T-helper 22 cell (primary cell): Measurements from ENCODE around the gene LRRC70.
"Not testable (repeated sequence)": the region's sequence is repeated elsewhere in the genome, so short reads cannot be mapped to it uniquely, and the experiment has no call there.

Experiments used
- DNase-seq: peaks from one replicate; pipeline ENCODE4 v3.0.0-alpha.2; 2020; ENCODE audit warnings: low read depth

LRRC70 gene, protein sequence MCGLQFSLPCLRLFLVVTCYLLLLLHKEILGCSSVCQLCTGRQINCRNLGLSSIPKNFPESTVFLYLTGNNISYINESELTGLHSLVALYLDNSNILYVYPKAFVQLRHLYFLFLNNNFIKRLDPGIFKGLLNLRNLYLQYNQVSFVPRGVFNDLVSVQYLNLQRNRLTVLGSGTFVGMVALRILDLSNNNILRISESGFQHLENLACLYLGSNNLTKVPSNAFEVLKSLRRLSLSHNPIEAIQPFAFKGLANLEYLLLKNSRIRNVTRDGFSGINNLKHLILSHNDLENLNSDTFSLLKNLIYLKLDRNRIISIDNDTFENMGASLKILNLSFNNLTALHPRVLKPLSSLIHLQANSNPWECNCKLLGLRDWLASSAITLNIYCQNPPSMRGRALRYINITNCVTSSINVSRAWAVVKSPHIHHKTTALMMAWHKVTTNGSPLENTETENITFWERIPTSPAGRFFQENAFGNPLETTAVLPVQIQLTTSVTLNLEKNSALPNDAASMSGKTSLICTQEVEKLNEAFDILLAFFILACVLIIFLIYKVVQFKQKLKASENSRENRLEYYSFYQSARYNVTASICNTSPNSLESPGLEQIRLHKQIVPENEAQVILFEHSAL

GRCh38 chr5:62578540-62578939 lies at the start of gene LRRC70:
LRRC70 (plus strand) TSS chr5:62578819; CDS start chr5:62579439, 620 bp downstream.
- peak; percentile 1 for DNase-seq

- no peak for DNase-seq
Measured at GRCh38 chr5:62533597-62533996, 45.0 kb upstream of the LRRC70 start.

GRCh38 chr5:62534461-62535236 lies 44.0 kb upstream of the LRRC70 start:
- DNase-seq = no peak

- DNase-seq = no peak
Measured at GRCh38 chr5:62536232-62536631, 42.4 kb upstream of the LRRC70 start.

GRCh38 chr5:62536783-62537182 lies 41.8 kb upstream of the LRRC70 start:
- DNase-seq = no peak

GRCh38 chr5:62538017-62538942 lies 40.3 kb upstream of the LRRC70 start:
- DNase-seq = no peak

DNA sequence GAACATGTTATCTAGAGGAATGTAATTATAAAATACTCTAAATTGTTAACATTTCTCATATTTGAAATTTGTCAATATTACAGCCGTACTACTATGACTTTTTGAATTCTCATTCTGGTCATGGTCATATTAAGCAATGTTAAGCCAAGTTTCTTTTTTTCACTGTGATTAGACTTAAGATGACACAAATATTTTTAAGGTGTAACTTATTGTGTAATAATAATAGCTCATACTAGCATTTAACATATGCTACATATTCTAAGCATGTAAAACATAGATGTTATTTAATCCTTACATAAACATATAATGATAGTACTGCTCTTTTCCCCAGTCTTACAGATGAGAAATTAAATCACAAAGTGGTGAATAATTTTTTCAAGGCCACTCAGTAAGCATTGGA lies 35.9 kb upstream of the LRRC70 start:
- no peak for DNase-seq

- DNase-seq = no peak
Measured at GRCh38 chr5:62547945-62548630, 30.5 kb upstream of the LRRC70 start.

- DNase-seq = no peak
Measured at GRCh38 chr5:62550103-62550502, 28.5 kb upstream of the LRRC70 start.

DNA sequence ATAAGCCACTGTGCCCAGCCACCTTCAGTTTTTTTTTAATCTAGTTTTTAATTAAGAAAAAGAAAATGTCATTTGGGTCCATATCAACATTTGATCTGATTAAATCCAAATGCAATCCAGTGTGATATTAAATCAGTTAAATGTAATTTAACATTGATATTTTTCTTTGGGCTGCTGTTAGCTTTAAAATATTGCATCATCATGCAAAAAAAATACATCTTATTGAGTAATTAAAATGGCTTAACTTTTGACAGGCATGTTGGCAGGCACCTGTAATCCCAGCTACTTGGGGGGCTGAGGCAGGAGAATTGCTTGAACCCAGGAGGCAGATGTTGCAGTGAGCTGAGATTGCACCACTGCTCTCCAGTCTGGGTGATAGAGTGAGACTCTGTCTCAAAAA lies 22.7 kb upstream of the LRRC70 start:
- DNase-seq = no peak

DNA sequence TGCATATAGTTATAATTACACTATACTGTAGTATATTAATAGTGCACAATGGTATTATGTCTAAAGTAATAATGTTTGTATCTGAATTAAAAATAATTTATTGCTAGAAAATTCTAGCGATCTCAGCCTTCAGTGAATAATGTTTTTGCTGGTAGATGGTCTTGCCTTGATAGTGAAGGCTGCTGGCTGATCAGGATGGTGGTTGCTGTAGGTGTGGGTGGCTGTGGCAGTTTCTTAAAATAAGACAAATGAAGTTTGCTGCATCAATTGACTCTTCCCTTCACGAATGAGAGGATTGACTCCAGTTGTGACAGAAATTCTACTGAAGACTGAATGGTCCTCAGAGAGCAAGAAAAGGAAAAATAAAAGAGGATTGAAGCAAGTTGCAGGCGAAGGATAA lies 19.7 kb upstream of the LRRC70 start:
- DNase-seq = no peak

- no peak for DNase-seq
Measured at GRCh38 chr5:62560786-62561185, 17.8 kb upstream of the LRRC70 start.

- DNase-seq = no peak
Measured at GRCh38 chr5:62561896-62562295, 16.7 kb upstream of the LRRC70 start.

- no peak for DNase-seq
Measured at GRCh38 chr5:62562867-62563266, 15.8 kb upstream of the LRRC70 start.

GRCh38 chr5:62564101-62564500 lies 14.5 kb upstream of the LRRC70 start:
- DNase-seq = no peak

- DNase-seq = not testable (repeated sequence)
Measured at GRCh38 chr5:62565740-62566139, 12.9 kb upstream of the LRRC70 start.

DNA sequence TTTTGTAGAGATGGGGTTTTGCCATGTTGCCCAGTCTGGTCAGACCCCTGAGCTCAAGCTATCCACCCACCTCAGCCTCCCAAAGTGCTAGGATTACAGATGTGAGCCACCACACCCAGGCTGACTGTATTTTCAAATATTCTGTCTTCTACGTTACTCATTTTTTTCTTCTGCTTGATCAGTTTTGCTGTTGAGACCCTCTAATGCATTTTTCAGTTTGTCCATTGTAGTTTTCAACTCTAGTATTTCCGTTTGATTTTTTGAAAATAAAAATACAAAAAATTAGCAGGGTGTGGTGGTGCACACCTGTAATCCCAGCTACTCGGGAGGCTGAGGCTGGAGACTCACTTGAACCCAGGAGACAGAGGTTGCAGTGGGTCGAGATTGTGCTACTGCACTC lies 10.5 kb upstream of the LRRC70 start:
- DNase-seq = no peak

DNA sequence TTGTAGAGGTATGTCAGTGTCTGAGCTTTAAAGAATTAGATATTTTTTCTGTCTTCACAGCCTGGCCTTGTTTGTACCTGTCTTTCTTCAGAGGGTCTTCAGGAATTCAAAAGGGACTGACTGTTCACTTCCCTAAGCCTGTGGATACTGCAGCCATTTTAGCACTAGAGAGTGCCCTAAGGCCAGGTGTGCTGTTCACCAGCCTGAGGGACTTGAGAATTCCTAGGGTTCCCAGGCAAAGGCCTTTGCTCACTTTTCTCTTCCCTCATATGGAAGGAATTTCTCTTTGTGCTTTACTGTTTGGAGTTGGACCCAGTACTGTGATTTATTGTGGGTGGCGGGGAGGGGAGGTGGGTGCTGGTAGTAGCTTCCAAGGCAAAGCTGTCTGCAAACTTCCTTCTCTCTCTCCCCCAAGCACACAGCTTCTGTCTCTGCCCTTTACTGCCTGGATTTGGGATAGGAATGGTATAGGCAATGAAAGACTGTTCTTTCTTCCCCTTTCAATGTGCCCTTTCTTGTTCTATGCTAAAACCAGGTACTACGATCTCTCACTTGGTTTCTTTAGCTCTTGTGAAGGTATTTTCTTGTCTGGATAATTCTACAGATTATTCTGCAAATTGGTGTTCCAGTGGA lies 9.7 kb upstream of the LRRC70 start:
- DNase-seq = no peak

- no peak for DNase-seq
Measured at GRCh38 chr5:62569470-62569869, 9.1 kb upstream of the LRRC70 start.

DNA sequence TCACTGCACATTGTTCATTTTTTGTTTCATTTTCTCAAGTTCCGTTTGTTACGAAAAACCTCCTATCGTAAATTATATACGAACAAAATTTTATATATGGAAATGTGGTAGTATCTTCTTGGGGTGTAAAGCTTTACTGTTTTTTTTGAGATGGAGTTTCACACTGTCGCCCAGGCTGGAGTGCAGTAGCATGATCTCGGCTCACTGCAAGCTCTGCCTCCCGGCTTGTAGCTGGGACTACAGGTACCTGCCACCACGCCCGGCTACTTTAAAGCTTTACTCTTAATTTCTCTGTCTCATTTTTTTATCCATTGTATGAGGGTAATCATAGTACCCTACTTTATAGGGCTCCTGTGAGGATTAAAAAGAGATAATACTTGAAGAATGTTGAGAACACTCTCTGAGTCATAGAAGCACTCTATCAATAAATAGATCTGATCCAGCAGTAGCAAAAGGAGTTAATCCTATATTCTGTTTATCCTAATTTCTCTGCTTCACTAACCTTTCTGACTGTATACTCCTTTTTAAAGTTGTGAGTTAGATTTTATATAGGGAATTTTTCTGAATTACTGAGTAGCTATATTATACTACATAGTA lies 5.6 kb upstream of the LRRC70 start:
- DNase-seq = no peak
